ENCODE results near the gene CCDC78. TPM values are rescaled to one million over a fixed set of nuclear protein-coding genes. Genes with fewer than 3 reads are reported as not detected.

Gene CCDC78
- total RNA-seq, 1 donor: 1.3 TPM

GRCh38 chr16:704047-704446 lies 22.2 kb downstream of the CCDC78 start:
- TF ChIP-seq CTCF (IDR thresholded peaks at IDR 0.05; ENCODE audit: insufficient read depth, low read depth, low read length): no peak

GRCh38 chr16:703406-703805 lies 22.8 kb downstream of the CCDC78 start:
- no peak for DNase-seq (ENCODE audit: low read depth)
- H3K4me3 ChIP-seq (ENCODE audit: low read depth, low read length): no peak overlapping the region
- no peak for TF ChIP-seq CTCF (IDR thresholded peaks at IDR 0.05; ENCODE audit: insufficient read depth, low read depth, low read length)

More at GRCh38 chr16:704047-704446, 22.2 kb downstream of the CCDC78 start:
- DNase-seq (ENCODE audit: low read depth): no peak
- H3K4me3 ChIP-seq (ENCODE audit: low read depth, low read length): no peak overlapping the region

- no peak for TF ChIP-seq CTCF (IDR thresholded peaks at IDR 0.05; ENCODE audit: insufficient read depth, low read depth, low read length)
- no peak for DNase-seq (ENCODE audit: low read depth)
- H3K4me3 ChIP-seq (ENCODE audit: low read depth, low read length): no peak overlapping the region
Measured at GRCh38 chr16:702341-702740, 23.9 kb downstream of the CCDC78 start.

GRCh38 chr16:700684-701584 lies 25.3 kb downstream of the CCDC78 start:
- no peak for TF ChIP-seq CTCF (IDR thresholded peaks at IDR 0.05; ENCODE audit: insufficient read depth, low read depth, low read length)
- DNase-seq (ENCODE audit: low read depth): no peak

GRCh38 chr16:698911-699671 lies 27.2 kb downstream of the CCDC78 start:
- no peak for DNase-seq (ENCODE audit: low read depth)
- TF ChIP-seq CTCF (IDR thresholded peaks at IDR 0.05; ENCODE audit: insufficient read depth, low read depth, low read length): no peak
- H3K4me3 ChIP-seq (ENCODE audit: low read depth, low read length): no peak overlapping the region

More at GRCh38 chr16:700684-701584, 25.3 kb downstream of the CCDC78 start:
- H3K4me3 ChIP-seq (ENCODE audit: low read depth, low read length): no peak overlapping the region

GRCh38 chr16:695355-696089 lies 30.7 kb downstream of the CCDC78 start:
- H3K4me3 ChIP-seq (ENCODE audit: low read depth, low read length): no peak overlapping the region
- TF ChIP-seq CTCF (IDR thresholded peaks at IDR 0.05; ENCODE audit: insufficient read depth, low read depth, low read length): no peak
- DNase-seq (ENCODE audit: low read depth): no peak
